Neural progenitor cell (in vitro differentiated cells): ENCODE results near the gene SERPIND1. TPM values are rescaled to one million over a fixed set of nuclear protein-coding genes. Genes with fewer than 3 reads are reported as not detected.

Source experiments
- DNase-seq: peaks from one replicate; pipeline ENCODE4 v3.0.0-alpha.2; 2016; ENCODE audit warnings: low spot score
- H2AFZ ChIP-seq: fragments of 200-600 bp; sonication (generic); replicated peaks from 2 replicates; pipeline ENCODE4 v1.6.1; 2016; ENCODE audit warnings: antibody characterized with exemption
- H3F3A ChIP-seq: fragments of 200-600 bp; sonication (generic); 2 replicates; pipeline ENCODE4 v1.6.1; 2016; ENCODE audit warnings: antibody characterized with exemption, low read depth
- H3K27ac ChIP-seq: fragments of 200-600 bp; sonication (generic); 2 replicates; pipeline ENCODE4 v1.5.1; 2016; ENCODE audit warnings: mild to moderate bottlenecking
- H3K27me3 ChIP-seq: fragments of 200-600 bp; sonication (generic); 2 replicates; pipeline ENCODE4 v1.6.1; 2016; ENCODE audit warnings: mild to moderate bottlenecking, moderate library complexity
- H3K36me3 ChIP-seq: fragments of 200-600 bp; sonication (generic); 2 replicates; pipeline ENCODE4 v1.5.1; 2016
- H3K4me1 ChIP-seq: fragments of 200-600 bp; sonication (generic); 2 replicates; pipeline ENCODE4 v1.6.1; 2016; ENCODE audit warnings: mixed run types
- H3K4me2 ChIP-seq: fragments of 200-600 bp; sonication (generic); 2 replicates; pipeline ENCODE4 v1.6.1; 2016
- H3K4me3 ChIP-seq: fragments of 200-600 bp; sonication (generic); 2 replicates; pipeline ENCODE4 v1.5.1; 2016
- H3K79me2 ChIP-seq: fragments of 200-600 bp; sonication (generic); 2 replicates; pipeline ENCODE4 v1.6.1; 2016; ENCODE audit warnings: low read depth
- H3K9ac ChIP-seq: fragments of 200-600 bp; sonication (generic); 2 replicates; pipeline ENCODE4 v1.6.1; 2016
- H3K9me3 ChIP-seq: fragments of 200-600 bp; sonication (generic); 2 replicates; pipeline ENCODE4 v1.5.1; 2016; ENCODE audit warnings: low read depth
- H4K20me1 ChIP-seq: fragments of 200-600 bp; sonication (generic); 2 replicates; pipeline ENCODE4 v1.6.1; 2016; ENCODE audit warnings: low read depth
- H3K27ac Mint-ChIP-seq: 3 replicates; pipeline ENCODE4 v1.8.0; 2021; ENCODE audit warnings: mixed read lengths
- H3K27me3 Mint-ChIP-seq: 2 replicates; pipeline ENCODE4 v1.8.0; 2022; ENCODE audit warnings: low read depth, mild to moderate bottlenecking, inconsistent platforms, moderate library complexity, mixed read lengths; ENCODE audit not compliant: insufficient read depth
- H3K36me3 Mint-ChIP-seq: 3 replicates; pipeline ENCODE4 v1.8.0; 2021; ENCODE audit warnings: mixed read lengths
- H3K4me1 Mint-ChIP-seq: 3 replicates; pipeline ENCODE4 v1.8.0; 2021; ENCODE audit warnings: mixed read lengths
- H3K4me3 Mint-ChIP-seq: 3 replicates; pipeline ENCODE4 v1.8.0; 2021; ENCODE audit warnings: mild to moderate bottlenecking, moderate library complexity, mixed read lengths
- H3K9me3 Mint-ChIP-seq: 3 replicates; pipeline ENCODE4 v1.8.0; 2020; ENCODE audit warnings: mixed read lengths
- EZH2 ChIP-seq: fragments of 200-600 bp; sonication (generic); IDR thresholded peaks from 2 replicates; pipeline ENCODE4 v1.6.1; 2017; ENCODE audit warnings: antibody characterized with exemption, mild to moderate bottlenecking, moderate library complexity
- EZH2phosphoT487 ChIP-seq: fragments of 200-600 bp; sonication (generic); IDR thresholded peaks from 2 replicates; pipeline ENCODE4 v1.6.1; 2017; ENCODE audit warnings: antibody characterized with exemption
- total RNA-seq: library from RNA; depleted of rRNA; stranded (reverse); fragments of >200 nt; gene quantifications from 2 replicates; pipeline ENCODE4 v1.2.3, GENCODE V29; 2015; ENCODE audit warnings: low replicate concordance
- TF ChIP-seq, protein P1 (sequence below): fragments of 200-600 bp; sonication (generic); IDR thresholded peaks from 2 replicates; pipeline ENCODE4 v1.5.1; 2017; ENCODE audit warnings: antibody characterized with exemption, mild to moderate bottlenecking

Gene SERPIND1
- total RNA-seq, 1 donor from 2014 or later: not detected

- Mint-ChIP-seq H3K27me3 (peaks cover 5% of the 10 kb centered on the region), H3K27ac (no peak overlapping the region), H3K4me3 (no peak overlapping the region), H3K9me3 (no peaks in the 10 kb centered on the region), H3K4me1 (peaks cover 16% of the 10 kb centered on the region), H3K36me3 (peaks cover 38% of the 10 kb centered on the region)
- no peak overlapping the region for H3K9ac ChIP-seq
- no peaks in the 10 kb centered on the region for H4K20me1 ChIP-seq
- H3K4me2 ChIP-seq: no peak overlapping the region
- H2AFZ ChIP-seq: no peak overlapping the region
- no peak overlapping the region for H3K27ac ChIP-seq
- no peaks in the 10 kb centered on the region for H3K4me1 ChIP-seq
- H3K4me3 ChIP-seq: no peak overlapping the region
- TF ChIP-seq EZH2 (no peak), EZH2phosphoT487 (no peak)
- TF ChIP-seq, protein P1, sequence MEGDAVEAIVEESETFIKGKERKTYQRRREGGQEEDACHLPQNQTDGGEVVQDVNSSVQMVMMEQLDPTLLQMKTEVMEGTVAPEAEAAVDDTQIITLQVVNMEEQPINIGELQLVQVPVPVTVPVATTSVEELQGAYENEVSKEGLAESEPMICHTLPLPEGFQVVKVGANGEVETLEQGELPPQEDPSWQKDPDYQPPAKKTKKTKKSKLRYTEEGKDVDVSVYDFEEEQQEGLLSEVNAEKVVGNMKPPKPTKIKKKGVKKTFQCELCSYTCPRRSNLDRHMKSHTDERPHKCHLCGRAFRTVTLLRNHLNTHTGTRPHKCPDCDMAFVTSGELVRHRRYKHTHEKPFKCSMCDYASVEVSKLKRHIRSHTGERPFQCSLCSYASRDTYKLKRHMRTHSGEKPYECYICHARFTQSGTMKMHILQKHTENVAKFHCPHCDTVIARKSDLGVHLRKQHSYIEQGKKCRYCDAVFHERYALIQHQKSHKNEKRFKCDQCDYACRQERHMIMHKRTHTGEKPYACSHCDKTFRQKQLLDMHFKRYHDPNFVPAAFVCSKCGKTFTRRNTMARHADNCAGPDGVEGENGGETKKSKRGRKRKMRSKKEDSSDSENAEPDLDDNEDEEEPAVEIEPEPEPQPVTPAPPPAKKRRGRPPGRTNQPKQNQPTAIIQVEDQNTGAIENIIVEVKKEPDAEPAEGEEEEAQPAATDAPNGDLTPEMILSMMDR: peak; percentile 65
- H3K9me3 ChIP-seq: no peaks in the 10 kb centered on the region
- no peaks in the 10 kb centered on the region for H3K79me2 ChIP-seq
- peak; percentile 67 for DNase-seq
- H3K27me3 ChIP-seq: no peaks in the 10 kb centered on the region
- no peaks in the 10 kb centered on the region for H3F3A ChIP-seq
- H3K36me3 ChIP-seq: no peaks in the 10 kb centered on the region
Observed at GRCh38 chr22:20803696-20804324, 29.9 kb downstream of the SERPIND1 start.

DNA sequence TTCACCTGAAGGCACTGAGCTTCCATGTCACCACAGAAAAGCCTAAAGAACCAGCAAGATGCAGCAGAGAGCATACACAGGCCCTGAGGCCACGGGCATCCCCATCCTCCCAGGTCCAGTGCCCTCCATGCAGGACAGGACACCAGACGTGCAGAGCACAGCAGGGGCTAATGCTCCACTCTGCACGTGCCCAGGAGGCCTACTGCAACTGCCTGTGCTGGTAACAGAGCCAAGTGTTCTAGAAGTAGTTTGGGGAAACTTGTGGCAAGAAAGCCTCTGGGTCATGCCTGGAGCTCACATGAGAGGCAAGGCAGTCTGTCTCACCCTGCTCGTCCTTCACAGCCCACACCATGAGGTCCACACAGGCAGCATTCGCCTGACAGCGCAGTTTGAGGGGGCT lies 30.7 kb downstream of the SERPIND1 start:
- H3K36me3 Mint-ChIP-seq: peaks cover 39% of the 10 kb centered on the region
- Histone ChIP-seq H3K4me2 (no peak overlapping the region), H3K79me2 (no peaks in the 10 kb centered on the region), H2AFZ (no peak overlapping the region), H4K20me1 (no peaks in the 10 kb centered on the region), H3K27ac (no peak overlapping the region), H3K4me3 (no peak overlapping the region), H3K36me3 (no peaks in the 10 kb centered on the region), H3K27me3 (no peaks in the 10 kb centered on the region), H3K4me1 (no peaks in the 10 kb centered on the region), H3K9ac (no peak overlapping the region), H3K9me3 (no peaks in the 10 kb centered on the region), H3F3A (no peaks in the 10 kb centered on the region)
- H3K9me3 Mint-ChIP-seq: no peaks in the 10 kb centered on the region
- peaks cover 5% of the 10 kb centered on the region for H3K27me3 Mint-ChIP-seq
- peak overlapping the region; percentile 76 for H3K27ac Mint-ChIP-seq
- peaks cover 16% of the 10 kb centered on the region for H3K4me1 Mint-ChIP-seq
- DNase-seq: no peak
- no peak overlapping the region for H3K4me3 Mint-ChIP-seq
- TF ChIP-seq EZH2phosphoT487 (no peak), EZH2 (no peak)
- TF ChIP-seq, protein P1: no peak

- Histone ChIP-seq H3K9ac (no peak overlapping the region), H2AFZ (no peak overlapping the region), H3K9me3 (no peaks in the 10 kb centered on the region), H3K4me3 (no peak overlapping the region), H3F3A (no peaks in the 10 kb centered on the region), H3K79me2 (no peaks in the 10 kb centered on the region), H3K36me3 (no peaks in the 10 kb centered on the region), H3K4me2 (no peak overlapping the region), H3K27me3 (no peaks in the 10 kb centered on the region), H3K27ac (no peak overlapping the region), H3K4me1 (no peaks in the 10 kb centered on the region), H4K20me1 (no peaks in the 10 kb centered on the region)
- Mint-ChIP-seq H3K4me1 (peaks cover 16% of the 10 kb centered on the region), H3K27ac (no peak overlapping the region), H3K27me3 (peaks cover 5% of the 10 kb centered on the region), H3K9me3 (no peaks in the 10 kb centered on the region), H3K4me3 (no peak overlapping the region), H3K36me3 (peaks cover 39% of the 10 kb centered on the region)
- TF ChIP-seq, protein P1: no peak
- no peak for TF ChIP-seq EZH2phosphoT487
- DNase-seq: no peak
Observed at GRCh38 chr22:20805972-20806471, 32.1 kb downstream of the SERPIND1 start.
